SHP77 treated with DMSO at 0.1 percent for 48 hours (cell line): ENCODE results near the gene SREBF2.
"Not testable (repeated sequence)": the region's sequence is repeated elsewhere in the genome, so short reads cannot be mapped to it uniquely, and the experiment has no call there.

Source experiments
- DNase-seq: peaks from one replicate; lab custom pipeline; 2025; lab: John Stamatoyannopoulos, UW

SREBF2 gene

GRCh38 chr22:41947424-41948080 is 114.6 kb downstream of the SREBF2 start:
- DNase-seq, result no peak

- DNase-seq, result no peak
These were observed 115.2 kb downstream of the SREBF2 start for GRCh38 chr22:41948142-41948541.

GRCh38 chr22:41948928-41949296 is 116.0 kb downstream of the SREBF2 start:
- not testable (repeated sequence) for DNase-seq

- no peak for DNase-seq
These were observed 116.5 kb downstream of the SREBF2 start for GRCh38 chr22:41949297-41949965.

- DNase-seq, result no peak
These were observed 119.1 kb downstream of the SREBF2 start, which contains the start of gene SMIM45 for GRCh38 chr22:41951898-41952474. Gene SMIM45 (plus strand): TSS chr22:41952150.

GRCh38 chr22:41952713-41953112 is 119.8 kb downstream of the SREBF2 start:
- DNase-seq, result no peak
